ENCODE data around the gene ANKRD53.
A peak's percentile ranks its signal among the peaks of the same experiment; 100 is the strongest.

ANKRD53 gene

GRCh38 chr2:70965506-70965905, 12.9 kb upstream of the ANKRD53 start:
- no peak for DNase-seq (ENCODE audit: low read depth)

DNA sequence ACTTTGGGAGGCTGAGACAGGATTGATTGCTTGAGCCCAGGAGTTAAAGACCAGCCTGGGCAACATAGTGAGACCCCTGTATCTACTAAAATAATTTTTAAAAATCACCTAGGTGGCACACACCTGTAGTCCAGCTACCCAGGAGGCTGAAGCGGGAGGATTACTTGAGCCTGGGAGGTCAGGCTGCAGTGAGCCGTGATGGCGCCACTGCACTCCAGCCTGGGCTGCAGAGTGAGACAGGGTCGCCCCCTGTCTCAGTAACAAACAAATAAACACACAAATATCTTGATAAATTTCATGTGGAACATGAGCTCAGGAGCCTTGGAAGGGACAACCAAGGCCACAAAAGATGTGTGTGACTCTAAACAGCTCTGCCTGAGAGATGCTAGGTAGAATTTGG, 11.7 kb upstream of the ANKRD53 start:
- DNase-seq (ENCODE audit: low read depth), result no peak

DNA sequence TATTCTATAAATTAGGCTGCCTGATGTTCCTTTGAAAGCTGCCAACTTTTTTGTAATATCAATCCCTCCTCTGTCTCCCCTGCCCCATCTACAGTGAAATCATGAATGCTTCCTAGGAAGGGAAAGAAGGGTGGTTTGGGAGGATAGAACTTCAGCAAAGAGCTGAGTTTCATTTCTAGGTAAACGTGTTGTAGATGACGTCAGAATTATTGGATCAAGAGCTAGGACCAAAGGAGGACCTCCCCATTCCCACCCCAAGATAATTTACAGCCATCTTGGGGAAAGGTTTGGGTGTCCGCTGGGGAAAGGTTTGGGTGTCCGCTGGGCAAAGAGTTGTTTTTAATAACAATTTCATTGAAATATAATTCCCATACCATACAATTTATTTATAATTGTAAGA, 11.2 kb upstream of the ANKRD53 start:
- DNase-seq (ENCODE audit: low read depth), result no peak

GRCh38 chr2:70974592-70974991, 3.8 kb upstream of the ANKRD53 start:
- DNase-seq (ENCODE audit: low read depth), result no peak

- no peak for DNase-seq (ENCODE audit: low read depth)
These were observed 3.2 kb upstream of the ANKRD53 start for GRCh38 chr2:70975237-70975636.

- no peak for DNase-seq (ENCODE audit: low read depth)
These were observed 725 bp upstream of the ANKRD53 start for GRCh38 chr2:70977605-70978205.

DNA sequence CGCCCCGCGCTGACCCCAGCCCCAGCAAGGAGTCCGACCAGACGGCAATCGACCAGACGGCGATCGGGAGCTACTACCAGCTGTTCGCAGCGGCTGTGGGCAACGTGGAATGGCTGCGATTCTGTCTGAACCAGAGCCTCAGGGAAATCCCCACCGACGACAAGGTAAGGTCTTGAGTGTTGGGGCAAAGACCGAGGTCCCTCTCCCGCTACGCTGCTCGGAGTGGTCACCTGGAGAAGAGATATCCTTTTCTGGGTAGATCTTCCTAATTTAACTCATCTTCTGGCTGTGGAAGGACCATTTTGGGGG, 704 bp downstream of the ANKRD53 start:
- no peak for DNase-seq (ENCODE audit: low read depth)

DNA sequence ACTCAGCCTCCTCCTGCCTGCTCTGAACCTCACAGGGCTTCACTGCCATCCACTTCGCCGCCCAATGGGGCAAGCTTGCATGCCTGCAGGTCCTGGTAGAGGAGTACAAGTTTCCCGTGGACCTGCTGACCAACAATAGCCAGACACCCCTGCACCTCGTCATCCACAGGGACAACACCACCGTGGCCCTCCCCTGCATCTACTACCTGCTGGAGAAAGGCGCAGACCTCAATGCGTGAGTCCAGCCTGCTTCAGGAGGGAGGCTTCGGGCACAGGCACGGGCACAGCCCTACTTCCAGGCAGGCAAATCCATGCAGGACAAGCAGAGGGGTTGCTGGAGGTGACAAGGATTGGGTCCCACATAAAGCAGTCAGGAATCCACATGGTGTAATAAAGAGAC, 1.2 kb downstream of the ANKRD53 start:
- DNase-seq (ENCODE audit: low read depth), result no peak

GRCh38 chr2:70981421-70981820, 3.0 kb downstream of the ANKRD53 start:
- DNase-seq (ENCODE audit: low read depth), result no peak

GRCh38 chr2:70981866-70982810, 3.7 kb downstream of the ANKRD53 start:
- DNase-seq (ENCODE audit: low read depth), result no peak

DNA sequence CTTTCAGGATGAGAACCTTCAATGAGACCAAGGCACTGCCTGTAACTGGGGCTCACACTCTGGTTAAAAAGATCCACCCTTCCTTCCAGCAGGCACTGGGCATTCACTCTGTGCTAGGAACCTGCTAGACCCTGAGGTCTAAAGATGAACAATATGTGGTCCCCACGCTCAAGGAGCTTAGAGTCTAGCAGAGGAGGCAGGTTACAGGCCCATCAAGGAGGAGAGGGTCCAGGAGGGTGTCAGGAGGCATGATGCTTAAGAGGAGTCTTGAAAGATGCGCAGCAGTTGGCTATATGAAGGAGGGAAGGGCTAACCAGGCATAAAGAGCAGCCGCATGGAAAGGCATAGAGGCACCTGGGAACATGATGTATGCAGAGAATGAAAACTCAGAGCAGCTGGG, 4.5 kb downstream of the ANKRD53 start:
- DNase-seq (ENCODE audit: low read depth), result no peak

GRCh38 chr2:70983506-70984227, 5.2 kb downstream of the ANKRD53 start:
- DNase-seq (ENCODE audit: low read depth), result no peak

GRCh38 chr2:70984228-70984575, 5.8 kb downstream of the ANKRD53 start:
- no peak for DNase-seq (ENCODE audit: low read depth)

- DNase-seq (ENCODE audit: low read depth), result peak; percentile 72
These were observed 6.3 kb downstream of the ANKRD53 start for GRCh38 chr2:70984576-70985282.

DNA sequence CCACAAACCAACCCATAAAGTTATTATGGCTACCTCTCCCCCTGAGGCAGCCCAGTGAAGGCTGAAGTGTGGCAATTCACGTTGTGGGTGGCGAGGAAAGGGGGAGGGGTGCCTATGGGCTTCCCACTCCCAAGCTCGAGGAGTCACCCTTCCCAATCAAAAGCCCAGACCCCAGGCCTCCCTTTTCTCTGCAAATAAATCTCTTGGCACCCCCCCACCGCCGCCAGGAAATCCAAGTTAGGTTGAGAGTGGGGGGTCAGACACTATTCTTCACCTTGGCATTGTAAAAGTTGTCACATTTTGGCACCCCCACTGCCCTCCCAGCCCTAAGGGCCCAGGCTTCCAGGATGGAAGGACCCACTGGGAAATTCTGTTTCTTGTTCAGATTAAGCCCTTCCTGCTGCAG, 6.9 kb downstream of the ANKRD53 start:
- DNase-seq (ENCODE audit: low read depth), result no peak

DNA sequence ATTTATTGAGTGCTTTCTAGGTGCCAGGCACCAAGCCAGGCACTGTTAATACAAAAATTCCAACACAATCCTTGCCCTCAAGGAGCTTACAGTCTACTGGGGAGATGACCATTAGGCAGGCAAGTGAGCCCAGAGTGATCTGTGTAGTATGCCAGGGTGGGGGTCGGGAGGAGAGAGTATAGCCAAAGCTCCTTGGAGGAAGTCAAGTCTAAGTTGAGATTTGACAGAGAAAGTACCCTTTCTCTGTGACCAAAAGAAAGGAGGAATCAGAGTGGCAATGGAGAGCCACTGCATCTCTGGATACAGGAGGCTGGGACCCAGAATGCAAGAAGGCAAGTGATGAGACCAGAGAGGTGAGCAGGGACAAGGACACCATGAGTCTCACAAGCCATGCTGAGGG, 7.5 kb downstream of the ANKRD53 start:
- no peak for DNase-seq (ENCODE audit: low read depth)

GRCh38 chr2:70986499-70987189, 8.2 kb downstream of the ANKRD53 start:
- DNase-seq (ENCODE audit: low read depth), result no peak

DNA sequence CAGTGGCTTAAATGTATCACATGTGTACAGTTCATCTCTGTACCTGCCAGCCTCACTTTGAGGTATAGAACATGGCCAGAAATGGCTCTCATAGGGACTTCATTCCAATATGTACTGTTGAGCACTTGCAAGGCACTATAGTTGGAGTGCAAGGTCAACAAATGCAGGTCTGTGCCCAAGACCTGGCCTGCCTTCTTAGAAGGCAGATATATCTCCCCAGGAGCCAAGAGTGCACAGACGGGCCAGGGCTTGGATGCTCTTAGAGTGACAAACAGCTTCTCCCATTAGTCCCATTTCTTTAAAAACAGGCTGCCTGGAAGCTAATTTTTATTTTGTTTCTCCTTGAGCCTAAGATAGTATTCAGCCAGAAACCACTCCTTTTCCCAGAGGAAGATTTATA, 9.0 kb downstream of the ANKRD53 start:
- DNase-seq (ENCODE audit: low read depth), result no peak

DNA sequence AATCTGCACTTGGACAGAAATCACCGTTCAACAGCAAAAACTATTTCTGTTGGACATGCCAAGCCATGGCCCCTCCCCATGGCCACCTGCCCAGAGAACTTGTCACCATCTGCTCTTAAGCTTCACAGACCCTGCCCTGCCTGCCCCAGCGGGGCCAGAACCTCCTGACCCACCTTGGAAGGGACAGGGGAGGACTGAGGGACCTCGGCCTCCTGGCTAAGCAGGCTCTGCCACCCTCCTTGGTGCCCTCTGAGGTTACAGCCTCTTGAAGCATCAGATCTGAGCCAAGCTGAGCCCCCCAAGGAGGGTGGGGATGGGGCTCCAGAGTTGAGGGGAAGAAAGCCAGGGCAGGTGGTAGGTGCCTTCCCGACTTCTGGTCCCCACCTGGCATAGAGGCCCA, 9.7 kb downstream of the ANKRD53 start:
- no peak for DNase-seq (ENCODE audit: low read depth)

DNA sequence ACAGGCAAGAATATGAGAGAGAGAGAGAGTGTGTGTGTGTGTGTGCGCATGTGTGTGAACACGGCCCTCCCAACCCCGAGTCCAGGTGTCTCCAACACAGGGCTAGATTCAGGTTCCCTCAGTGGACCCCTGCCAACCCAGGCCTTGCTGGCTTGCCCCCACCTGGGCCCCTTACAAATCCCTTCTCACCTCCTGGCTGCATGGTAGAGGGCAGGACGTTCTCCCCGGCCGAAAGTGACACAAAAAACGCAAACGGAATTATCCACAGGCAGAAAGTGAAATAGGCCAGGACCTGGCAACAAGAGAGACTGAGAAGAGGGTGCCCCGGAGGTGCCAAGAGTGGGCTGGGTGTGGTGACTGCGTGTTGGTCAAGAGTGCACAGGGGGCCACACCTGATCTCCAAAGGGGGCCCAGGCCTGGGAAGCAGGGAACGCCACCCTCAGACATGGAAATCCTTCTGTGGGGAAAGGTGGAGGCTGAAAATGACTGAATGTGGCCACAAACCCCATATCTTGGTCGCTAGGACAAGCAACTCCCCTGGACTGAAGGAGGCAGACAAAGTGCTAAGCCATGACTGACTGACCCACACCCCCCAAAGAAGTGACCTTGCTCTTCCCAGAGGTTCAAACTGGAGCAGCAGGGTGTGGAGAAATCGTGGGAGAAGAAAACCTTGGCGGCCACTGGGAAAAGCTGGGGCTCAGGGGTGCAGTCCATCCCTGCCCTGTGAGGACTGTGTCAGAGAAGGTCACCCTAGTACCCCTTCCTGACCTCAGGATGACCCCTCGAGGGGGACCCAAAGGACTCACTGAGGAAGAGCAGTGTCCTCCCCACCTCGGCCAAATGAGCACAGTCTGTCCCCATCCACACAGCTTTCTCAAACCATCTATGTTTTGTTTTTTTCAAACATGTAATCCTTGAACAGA, 10.6 kb downstream of the ANKRD53 start:
- DNase-seq (ENCODE audit: low read depth), result no peak

- DNase-seq (ENCODE audit: low read depth), result no peak
These were observed 11.8 kb downstream of the ANKRD53 start for GRCh38 chr2:70990216-70990615.
